ENCODE data around the gene RNF180. TPM values are rescaled to one million over a fixed set of nuclear protein-coding genes. Genes with fewer than 3 reads are reported as not detected.

The RNF180 gene
- polyA plus RNA-seq, 1 donor from 2014 or later = 6.4 TPM

GRCh38 chr5:64269164-64269563 is 103.5 kb downstream of the RNF180 start:
- H3K36me3 ChIP-seq (ENCODE audit: insufficient read depth, low read length) = no peaks in the 10 kb centered on the region
- no peak for TF ChIP-seq REST (IDR thresholded peaks at IDR 0.05; ENCODE audit: borderline replicate concordance)
- no peak for TF ChIP-seq EP300 (conservative IDR thresholded peaks at IDR 0.05; ENCODE audit: poor library complexity, severe bottlenecking)
- no peak for TF ChIP-seq TAF1 (IDR thresholded peaks at IDR 0.05; ENCODE audit: low read depth)
- no peak for TF ChIP-seq MXI1 (conservative IDR thresholded peaks at IDR 0.05; ENCODE audit: poor library complexity, severe bottlenecking)
- no peak for TF ChIP-seq EZH2 (IDR thresholded peaks at IDR 0.05; ENCODE audit: borderline replicate concordance, insufficient read depth, low read length, poor library complexity, severe bottlenecking)
- TF ChIP-seq SMC3 (conservative IDR thresholded peaks at IDR 0.05; ENCODE audit: poor library complexity) = no peak
- TF ChIP-seq POLR2AphosphoS5 (IDR thresholded peaks at IDR 0.05) = no peak
- no peak for TF ChIP-seq CTCF (IDR thresholded peaks at IDR 0.05; ENCODE audit: poor library complexity, severe bottlenecking)
- H3F3A ChIP-seq (ENCODE audit: insufficient read depth, low read length, poor library complexity, severe bottlenecking) = no peaks in the 10 kb centered on the region
- no peaks in the 10 kb centered on the region for H3K9me2 ChIP-seq (ENCODE audit: insufficient read depth, low read length)
- H2AFZ ChIP-seq (ENCODE audit: low read depth, low read length) = no peak overlapping the region
- H3K4me3 ChIP-seq (ENCODE audit: low read length) = no peak overlapping the region
- no peak overlapping the region for H3K4me2 ChIP-seq (ENCODE audit: low read length)
- no peak overlapping the region for H3K9ac ChIP-seq (ENCODE audit: low read length)
- H4K20me1 ChIP-seq (ENCODE audit: insufficient read depth) = no peaks in the 10 kb centered on the region
- H3K27me3 ChIP-seq (ENCODE audit: insufficient read depth, low read depth, low read length) = no peaks in the 10 kb centered on the region
- no peak overlapping the region for H3K27ac ChIP-seq (ENCODE audit: low read length)
- no peaks in the 10 kb centered on the region for H3K9me3 ChIP-seq (ENCODE audit: low read length)
- no peaks in the 10 kb centered on the region for H3K79me2 ChIP-seq (replicated peaks; ENCODE audit: insufficient read depth, low read length)

- Histone ChIP-seq H4K20me1 (ENCODE audit: insufficient read depth) (no peaks in the 10 kb centered on the region), H3K9me2 (ENCODE audit: insufficient read depth, low read length) (no peaks in the 10 kb centered on the region), H3K4me2 (ENCODE audit: low read length) (no peak overlapping the region), H3K9me3 (ENCODE audit: low read length) (no peaks in the 10 kb centered on the region), H3K79me2 (replicated peaks; ENCODE audit: insufficient read depth, low read length) (no peaks in the 10 kb centered on the region), H3K27ac (ENCODE audit: low read length) (no peak overlapping the region), H3K27me3 (ENCODE audit: insufficient read depth, low read depth, low read length) (no peaks in the 10 kb centered on the region), H3K4me3 (ENCODE audit: low read length) (no peak overlapping the region), H2AFZ (ENCODE audit: low read depth, low read length) (no peak overlapping the region), H3K9ac (ENCODE audit: low read length) (no peak overlapping the region), H3F3A (ENCODE audit: insufficient read depth, low read length, poor library complexity, severe bottlenecking) (no peaks in the 10 kb centered on the region), H3K36me3 (ENCODE audit: insufficient read depth, low read length) (no peaks in the 10 kb centered on the region)
- TF ChIP-seq REST (IDR thresholded peaks at IDR 0.05; ENCODE audit: borderline replicate concordance) (no peak), TAF1 (IDR thresholded peaks at IDR 0.05; ENCODE audit: low read depth) (no peak), SMC3 (conservative IDR thresholded peaks at IDR 0.05; ENCODE audit: poor library complexity) (no peak), MXI1 (conservative IDR thresholded peaks at IDR 0.05; ENCODE audit: poor library complexity, severe bottlenecking) (no peak), RAD21 (conservative IDR thresholded peaks at IDR 0.05) (no peak), CTCF (IDR thresholded peaks at IDR 0.05; ENCODE audit: poor library complexity, severe bottlenecking) (no peak), EP300 (conservative IDR thresholded peaks at IDR 0.05; ENCODE audit: poor library complexity, severe bottlenecking) (no peak)
Observed at GRCh38 chr5:64273276-64273675, 107.6 kb downstream of the RNF180 start.
